ENCODE results near the gene HDGF. TPM values are rescaled to one million over a fixed set of nuclear protein-coding genes. Genes with fewer than 3 reads are reported as not detected.

HDGF gene
- total and polyA plus RNA-seq, 2 of the 8 experiments (the other 6 are each of a cell fraction or from before 2014, with no cell fraction given), result 145 to 391 TPM

DNA sequence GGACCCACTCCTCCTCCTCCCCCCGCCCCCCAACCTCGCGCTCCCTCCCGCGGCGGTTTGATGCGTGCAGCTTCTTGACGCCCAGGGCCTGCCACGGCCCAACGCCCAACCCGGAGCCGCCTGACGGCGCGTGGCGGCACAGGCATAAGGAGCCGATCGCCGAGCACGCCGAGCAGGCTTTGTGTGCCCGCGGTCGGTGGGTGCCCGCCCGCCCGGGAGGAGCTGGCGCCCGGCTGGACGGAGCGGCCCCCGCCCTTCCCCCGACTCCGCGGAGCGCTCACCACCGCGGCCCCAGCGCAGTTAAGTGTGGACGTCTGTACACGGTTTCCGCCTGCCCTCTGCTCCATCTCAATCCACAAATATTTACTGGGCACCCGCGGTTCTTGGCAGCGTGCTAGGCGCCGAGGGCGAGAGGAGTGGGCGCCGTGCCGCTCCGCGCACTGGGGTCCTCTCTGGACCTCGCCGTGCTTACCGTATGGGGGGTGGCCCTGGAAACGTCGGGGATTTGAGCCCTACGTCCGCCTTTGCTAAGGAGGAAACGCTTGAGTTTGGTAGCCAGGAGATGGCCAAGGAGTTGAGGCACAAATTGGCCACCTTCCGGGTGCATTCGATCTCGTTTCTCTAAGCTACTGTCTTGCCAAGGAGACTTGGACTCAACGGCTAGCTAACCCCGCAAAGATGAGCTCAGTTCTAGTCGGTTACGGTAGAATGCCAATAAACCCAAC is 444 bp upstream of the HDGF start (continued):
- TF ChIP-seq NRF1 (IDR thresholded peaks at IDR 0.05; ENCODE audit: low read depth, low read length) (no peak), MAFK (IDR thresholded peaks at IDR 0.05; ENCODE audit: low read depth, low read length) (no peak), RNF2 (IDR thresholded peaks at IDR 0.05; ENCODE audit: borderline replicate concordance, low read depth, low read length, missing control alignments, poor library complexity, severe bottlenecking) (no peak), RAD21 (IDR thresholded peaks at IDR 0.05 in 1 of 2, conservative IDR thresholded peaks at IDR 0.05 in 1 of 2; ENCODE audit: low read depth in 2 of 2, low read length in 2 of 2) (no peak), BCL11A (IDR thresholded peaks at IDR 0.05; ENCODE audit: low read depth in 2 of 2, low read length in 2 of 2) (no peak), RFX5 (IDR thresholded peaks at IDR 0.05; ENCODE audit: borderline replicate concordance, low read depth, low read length) (no peak), RBBP5 (IDR thresholded peaks at IDR 0.05; ENCODE audit: borderline replicate concordance, low read depth, low read length) (peak; percentile 59; the same call in 1 of the 2 replicates), FOSL1 (IDR thresholded peaks at IDR 0.05; ENCODE audit: insufficient read depth, low read depth, low read length) (peak; percentile 65; the same call in 1 of the 2 replicates), EZH2 (IDR thresholded peaks at IDR 0.05; ENCODE audit: low read depth, low read length, severe bottlenecking) (no peak), SUZ12 (IDR thresholded peaks at IDR 0.05; ENCODE audit: low read length) (no peak), POLR2A (IDR thresholded peaks at IDR 0.05; ENCODE audit: control extremely low read depth in 1 of 2, low read depth in 2 of 2, low read length in 2 of 2) (peak; percentile 65 to 79; a peak in 2 of 3 replicates), TAF7 (optimal IDR thresholded peaks at IDR 0.05; ENCODE audit: borderline replicate concordance, low read depth, low read length) (peak; percentile 55), TCF12 (IDR thresholded peaks at IDR 0.05; ENCODE audit: low read depth, low read length) (no peak), RXRA (IDR thresholded peaks at IDR 0.05; ENCODE audit: insufficient read depth, low read depth, low read length) (no peak), ASH2L (IDR thresholded peaks at IDR 0.05; ENCODE audit: low read length) (peak; percentile 84), CBX8 (IDR thresholded peaks at IDR 0.05; ENCODE audit: borderline replicate concordance, low read depth, low read length) (no peak), CHD1 (IDR thresholded peaks at IDR 0.05; ENCODE audit: low read depth, low read length) (no peak), CTBP2 (IDR thresholded peaks at IDR 0.05; ENCODE audit: borderline replicate concordance, insufficient read depth, insufficient read length, low read length) (no peak), JUND (IDR thresholded peaks at IDR 0.05; ENCODE audit: low read length) (no peak)
- TF ChIP-seq, protein P1, sequence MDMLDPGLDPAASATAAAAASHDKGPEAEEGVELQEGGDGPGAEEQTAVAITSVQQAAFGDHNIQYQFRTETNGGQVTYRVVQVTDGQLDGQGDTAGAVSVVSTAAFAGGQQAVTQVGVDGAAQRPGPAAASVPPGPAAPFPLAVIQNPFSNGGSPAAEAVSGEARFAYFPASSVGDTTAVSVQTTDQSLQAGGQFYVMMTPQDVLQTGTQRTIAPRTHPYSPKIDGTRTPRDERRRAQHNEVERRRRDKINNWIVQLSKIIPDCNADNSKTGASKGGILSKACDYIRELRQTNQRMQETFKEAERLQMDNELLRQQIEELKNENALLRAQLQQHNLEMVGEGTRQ (IDR thresholded peaks at IDR 0.05; ENCODE audit: low read length), result no peak
- TF ChIP-seq, protein P2, sequence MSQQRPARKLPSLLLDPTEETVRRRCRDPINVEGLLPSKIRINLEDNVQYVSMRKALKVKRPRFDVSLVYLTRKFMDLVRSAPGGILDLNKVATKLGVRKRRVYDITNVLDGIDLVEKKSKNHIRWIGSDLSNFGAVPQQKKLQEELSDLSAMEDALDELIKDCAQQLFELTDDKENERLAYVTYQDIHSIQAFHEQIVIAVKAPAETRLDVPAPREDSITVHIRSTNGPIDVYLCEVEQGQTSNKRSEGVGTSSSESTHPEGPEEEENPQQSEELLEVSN (IDR thresholded peaks at IDR 0.05), result peak; percentile 65

All from H1 (cell line).